Stimulated activated CD4-positive, alpha-beta T cell treated with anti-CD3 and anti-CD28 coated beads, TNF-alpha, amount 100 ng/mL, for 48 hours (primary cell): ENCODE results near the gene LCMT1.

Experiments
- DNase-seq, 3 donors: peaks; one replicate each; pipeline ENCODE4 v3.0.0-alpha.2; 2020; ENCODE audit warnings: low read depth in 3 of 3

Gene LCMT1

DNA sequence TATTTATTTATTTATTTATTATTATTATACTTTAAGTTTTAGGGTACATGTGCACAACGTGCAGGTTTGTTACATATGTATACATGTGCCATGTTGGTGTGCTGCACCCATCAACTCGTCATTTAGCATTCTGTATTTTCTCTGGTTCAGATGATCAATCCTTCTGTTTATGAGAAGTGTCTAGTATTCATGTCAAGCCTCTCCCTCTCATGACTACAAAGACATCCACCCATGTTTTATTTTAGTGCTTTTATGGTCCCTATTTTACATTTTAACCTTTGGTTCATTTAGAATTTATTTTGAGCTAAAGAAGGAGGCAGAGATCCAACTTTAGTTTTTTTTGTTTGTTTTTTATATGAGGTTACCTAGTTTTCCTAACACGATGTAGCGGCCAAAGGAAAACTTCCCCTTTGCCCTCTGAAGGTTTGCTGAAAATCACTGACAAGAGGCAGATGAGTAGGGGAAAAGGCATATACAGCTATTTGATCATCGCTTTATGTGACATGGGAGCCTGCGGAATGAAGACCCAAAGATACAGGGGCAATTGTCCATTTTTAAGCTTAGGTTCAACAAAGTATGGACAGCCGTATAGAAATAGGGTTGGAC lies 82.8 kb downstream of the LCMT1 start:
- no peak for DNase-seq

DNA sequence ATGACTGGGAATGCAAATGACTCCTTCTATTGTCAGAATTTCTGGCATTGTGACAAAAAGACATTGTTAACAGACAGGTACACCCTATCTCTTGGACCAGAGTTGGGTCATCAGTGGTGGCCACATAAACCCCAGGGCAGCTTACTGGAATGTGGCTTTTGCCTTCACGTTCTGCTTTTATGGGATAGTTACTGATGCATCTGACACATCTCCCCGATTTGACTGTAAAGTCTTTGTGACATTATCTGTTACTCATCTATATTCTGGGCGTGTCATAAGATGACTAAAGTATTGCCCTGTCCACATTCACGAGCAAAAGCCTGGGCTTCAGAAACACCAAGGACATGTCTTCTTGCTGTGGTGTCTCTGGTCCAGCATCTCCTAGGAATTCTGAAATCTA lies 86.5 kb downstream of the LCMT1 start:
- no peak for DNase-seq

DNA sequence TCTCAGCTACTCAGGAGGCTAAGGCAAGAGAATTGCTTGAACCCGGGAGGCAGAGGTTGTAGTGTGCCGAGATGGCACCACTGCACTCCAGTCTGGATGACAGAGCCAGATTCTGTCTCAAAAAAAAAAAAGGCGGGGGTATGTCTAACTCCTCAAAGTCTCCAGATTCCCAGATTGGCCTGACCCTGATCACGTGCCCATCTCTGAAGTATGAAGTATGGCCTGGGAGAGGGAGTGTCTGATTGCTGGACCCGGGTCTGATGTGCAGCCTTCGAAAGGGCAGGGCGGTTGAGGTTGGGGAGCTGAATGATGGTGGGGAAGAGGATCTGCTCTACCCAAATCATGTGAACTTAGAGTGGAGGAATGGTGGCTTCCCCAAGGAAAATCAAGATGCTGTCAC lies 87.9 kb downstream of the LCMT1 start:
- no peak for DNase-seq

DNA sequence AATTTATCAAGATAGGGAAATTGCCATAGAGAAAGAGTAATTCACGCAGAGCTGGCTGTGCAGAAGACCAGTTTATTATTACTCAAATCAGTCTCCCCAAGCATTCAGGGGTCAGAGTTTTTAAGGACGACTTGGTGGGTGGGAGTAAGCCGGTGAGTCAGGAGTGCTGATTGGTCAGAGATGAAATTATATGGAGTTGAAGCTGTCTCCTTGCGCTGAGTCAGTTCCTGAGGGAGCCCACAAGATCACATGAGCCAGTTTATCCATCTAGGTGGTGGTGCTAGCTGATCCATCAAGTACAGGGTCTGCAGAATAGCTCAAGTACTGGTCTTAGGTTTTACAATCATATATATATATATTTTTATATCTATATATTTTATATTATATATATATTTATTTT lies 99.2 kb downstream of the LCMT1 start:
- DNase-seq, result no peak

DNA sequence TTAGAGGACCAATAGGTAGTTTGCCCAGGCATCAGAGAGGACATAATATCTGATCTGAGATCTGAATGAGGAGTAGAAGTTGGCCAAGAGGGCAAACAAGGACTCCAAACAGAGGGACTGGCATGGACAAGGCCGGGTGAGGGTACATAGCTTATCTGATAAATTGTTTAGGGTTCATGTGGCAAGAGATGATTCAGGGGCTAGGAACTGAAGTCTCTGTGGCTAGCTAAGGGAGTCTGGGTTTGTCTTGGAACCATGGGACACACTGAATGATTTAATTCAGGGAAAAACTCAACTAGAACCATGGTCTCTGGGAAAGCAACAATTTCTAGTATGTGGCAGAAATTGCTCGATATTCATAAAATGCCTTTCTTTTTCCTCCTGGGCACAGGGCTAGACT lies 101.1 kb downstream of the LCMT1 start:
- DNase-seq, result no peak

DNA sequence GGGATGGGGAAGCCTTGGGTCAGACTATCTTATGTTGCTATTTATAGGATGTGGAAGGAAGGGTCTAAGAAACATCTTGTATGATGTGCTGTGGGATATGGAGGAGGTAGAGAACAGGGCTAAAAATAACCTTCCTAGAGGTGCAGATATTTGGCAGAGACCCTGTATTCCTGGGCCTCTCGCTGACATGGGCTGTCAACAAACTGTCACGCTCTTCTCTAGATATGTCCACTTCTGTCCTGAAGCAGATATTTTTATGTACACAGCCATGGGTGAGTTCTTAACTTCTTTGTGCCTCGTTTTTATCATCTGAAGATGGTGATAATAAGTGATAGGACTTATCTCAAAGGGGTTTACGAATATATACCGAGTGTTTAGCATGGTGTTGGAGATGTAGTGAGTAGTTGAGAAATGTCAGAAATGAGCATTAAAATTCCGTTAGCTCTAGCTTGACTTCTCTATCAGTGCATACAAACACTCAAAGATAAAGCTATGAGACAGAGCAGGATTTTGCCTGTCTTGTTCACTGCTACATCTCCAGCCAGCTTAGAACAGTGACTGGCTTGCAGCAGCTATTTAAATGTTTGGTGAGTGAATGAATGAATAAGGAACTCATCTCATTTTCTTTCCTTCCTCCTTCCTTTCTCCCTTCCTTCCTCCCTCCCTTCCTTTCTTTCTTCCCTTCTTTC lies 102.3 kb downstream of the LCMT1 start:
- DNase-seq, result no peak

DNA sequence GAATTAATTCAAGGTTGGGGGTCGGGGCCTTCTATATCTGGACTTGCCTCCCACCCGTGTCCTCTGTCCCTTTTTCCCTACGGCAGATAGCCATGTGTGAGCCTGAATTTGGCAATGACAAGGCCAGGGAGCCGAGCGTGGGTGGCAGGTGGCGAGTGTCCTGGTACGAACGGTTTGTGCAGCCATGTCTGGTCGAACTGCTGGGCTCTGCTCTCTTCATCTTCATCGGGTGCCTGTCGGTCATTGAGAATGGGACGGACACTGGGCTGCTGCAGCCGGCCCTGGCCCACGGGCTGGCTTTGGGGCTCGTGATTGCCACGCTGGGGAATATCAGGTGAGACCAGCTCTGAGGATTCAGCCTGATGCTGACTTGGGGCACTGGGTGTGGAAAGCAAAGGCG lies 105.6 kb downstream of the LCMT1 start:
- DNase-seq, result no peak

DNA sequence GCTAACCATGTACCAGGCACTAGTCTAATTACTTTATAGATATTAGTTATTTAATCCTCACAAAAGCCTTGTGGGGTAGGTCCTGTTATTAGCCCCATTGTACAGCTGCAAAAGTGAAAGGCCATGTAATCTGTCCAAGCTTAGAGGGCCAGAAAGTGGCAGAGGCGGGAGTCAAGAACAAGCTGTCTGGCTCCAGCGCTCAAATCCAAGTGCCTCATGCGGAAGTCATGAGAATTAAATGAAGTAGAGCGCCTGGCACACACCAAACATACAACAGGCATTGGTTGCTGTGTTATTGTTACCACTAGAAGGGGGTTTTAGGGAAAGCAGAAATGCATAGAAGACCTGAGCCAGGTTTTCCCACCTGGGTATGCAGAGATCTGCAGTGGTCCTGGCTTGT lies 106.4 kb downstream of the LCMT1 start:
- DNase-seq, result no peak

DNA sequence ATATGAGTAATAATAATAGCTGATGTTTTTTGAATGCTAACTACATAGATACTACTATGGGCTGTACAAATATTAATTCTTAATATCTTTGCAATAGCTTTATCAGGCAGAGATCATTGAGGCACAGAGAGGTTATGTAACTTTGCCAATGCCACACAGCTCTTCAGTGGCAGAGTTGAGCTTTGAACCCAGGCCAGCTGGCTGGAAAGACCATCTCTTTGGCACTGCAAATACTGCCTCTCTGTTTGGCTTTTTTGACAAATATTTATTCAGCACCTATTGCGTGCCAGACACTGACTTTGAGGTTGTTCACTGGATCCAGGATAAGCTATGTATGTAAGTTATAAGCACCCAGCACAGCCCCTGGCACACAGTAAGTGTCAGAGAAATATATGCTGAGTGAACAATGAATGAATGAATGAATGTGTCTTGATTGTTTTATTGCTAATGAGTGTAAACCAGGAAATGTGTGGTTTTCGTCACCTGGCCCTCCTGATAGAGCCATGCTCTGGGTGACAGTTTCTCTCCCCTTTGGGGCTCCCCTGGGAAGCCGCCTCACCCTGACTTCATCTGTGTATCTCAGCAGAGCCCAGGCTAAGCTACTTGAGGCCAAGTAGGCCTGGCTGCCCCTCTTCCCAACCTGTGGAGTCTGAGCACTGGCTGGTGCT lies 107.7 kb downstream of the LCMT1 start:
- no peak for DNase-seq

DNA sequence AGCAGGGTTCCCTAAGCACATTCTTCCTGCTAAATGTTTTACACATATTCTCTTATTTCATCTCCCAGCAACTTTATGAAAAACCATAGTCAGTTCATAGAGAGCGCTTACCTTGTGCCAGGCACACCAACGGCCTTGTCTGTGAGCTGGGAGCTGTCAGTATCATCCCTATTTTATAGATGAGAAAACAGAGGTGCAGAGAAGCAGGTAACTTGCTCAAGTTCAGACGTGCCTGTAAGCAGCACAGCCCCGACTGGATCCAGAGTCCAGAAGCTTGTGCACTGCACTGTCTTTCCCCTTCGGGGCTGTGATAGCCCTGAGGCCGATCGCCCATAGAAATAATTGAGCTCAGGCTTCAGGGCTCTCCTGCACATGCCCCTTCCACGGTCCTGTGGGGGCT lies 111.4 kb downstream of the LCMT1 start:
- DNase-seq, result no peak

DNA sequence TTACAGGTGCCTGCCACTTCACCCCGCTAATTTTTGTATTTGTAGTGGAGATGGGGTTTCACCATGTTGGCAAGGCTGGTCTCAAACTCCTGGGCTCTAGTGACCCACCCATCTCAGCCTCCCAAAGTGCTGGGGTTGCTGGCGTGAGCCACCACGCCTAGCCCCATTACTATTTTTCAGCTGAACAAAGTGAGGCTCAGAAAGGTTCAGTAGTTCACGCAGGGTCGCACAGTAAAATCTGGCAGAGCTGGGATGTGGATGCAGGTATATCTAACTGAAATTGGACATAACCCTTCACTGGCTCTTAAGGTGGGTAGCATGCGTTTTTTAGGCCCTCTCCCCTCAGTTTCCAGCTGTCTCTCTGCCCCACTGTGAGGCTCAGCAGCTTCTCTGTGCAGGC lies 112.4 kb downstream of the LCMT1 start:
- DNase-seq, result no peak

DNA sequence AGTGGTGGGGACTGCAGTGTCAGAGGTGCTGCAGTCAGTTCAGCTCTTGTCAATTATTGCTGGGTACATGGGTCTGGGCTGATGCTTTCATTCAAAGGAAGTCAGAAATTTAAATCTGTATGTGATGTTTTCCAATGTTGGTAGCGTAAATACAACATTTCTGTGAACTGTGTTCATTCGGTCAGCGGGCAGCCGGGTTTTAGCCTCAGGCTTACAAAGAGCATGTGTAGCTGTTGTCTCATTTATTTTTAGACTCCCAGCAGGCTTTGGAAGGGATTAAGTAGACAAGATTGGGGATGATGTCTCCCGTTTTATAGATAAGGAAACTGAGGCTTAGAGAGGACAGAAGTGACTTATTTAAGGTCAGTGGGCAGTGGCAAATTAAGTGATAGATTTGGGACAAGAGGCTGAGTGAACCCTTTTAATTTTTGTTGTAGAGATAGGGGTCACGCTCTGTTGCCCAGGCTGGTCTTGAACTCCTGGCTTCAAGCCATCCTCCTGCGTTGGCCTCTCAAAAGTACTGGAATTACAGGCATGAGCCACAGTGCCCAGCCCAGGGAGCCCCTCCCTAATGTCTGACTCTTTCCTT lies 113.3 kb downstream of the LCMT1 start:
- DNase-seq, result no peak
